Measurements from ENCODE around the gene CAMKK1. TPM values are rescaled to one million over a fixed set of nuclear protein-coding genes. Genes with fewer than 3 reads are reported as not detected.

CAMKK1 gene
- total RNA-seq, 1 donor from 2014 or later = 7.8 TPM

DNA sequence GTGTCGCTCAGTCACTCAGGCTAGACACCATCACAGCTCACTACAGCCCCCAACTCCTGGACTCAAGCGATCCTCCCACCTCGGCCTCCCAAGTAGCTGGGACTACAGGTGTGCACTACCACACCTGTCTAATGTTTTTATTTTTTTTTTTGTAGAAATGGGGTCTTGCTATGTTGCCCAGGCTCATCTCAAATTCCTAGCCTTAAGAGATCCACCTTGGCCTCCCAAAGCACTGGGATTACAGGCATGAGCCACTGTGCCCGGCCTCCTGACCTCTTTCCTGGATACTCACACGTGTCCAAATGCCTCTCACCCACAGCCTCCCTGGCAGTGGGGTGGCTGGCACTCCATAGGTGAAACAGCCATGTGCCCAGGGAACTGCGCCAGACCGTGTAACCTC is 17.5 kb downstream of the CAMKK1 start:
- Histone ChIP-seq H3K27me3 (ENCODE audit: control insufficient read depth, insufficient read depth, low read length) (no peaks in the 10 kb centered on the region), H3K4me3 (ENCODE audit: low read depth, low read length) (no peak overlapping the region), H3K36me3 (ENCODE audit: control insufficient read depth, insufficient read depth, low read length) (no peaks in the 10 kb centered on the region)
- TF ChIP-seq, protein P1, sequence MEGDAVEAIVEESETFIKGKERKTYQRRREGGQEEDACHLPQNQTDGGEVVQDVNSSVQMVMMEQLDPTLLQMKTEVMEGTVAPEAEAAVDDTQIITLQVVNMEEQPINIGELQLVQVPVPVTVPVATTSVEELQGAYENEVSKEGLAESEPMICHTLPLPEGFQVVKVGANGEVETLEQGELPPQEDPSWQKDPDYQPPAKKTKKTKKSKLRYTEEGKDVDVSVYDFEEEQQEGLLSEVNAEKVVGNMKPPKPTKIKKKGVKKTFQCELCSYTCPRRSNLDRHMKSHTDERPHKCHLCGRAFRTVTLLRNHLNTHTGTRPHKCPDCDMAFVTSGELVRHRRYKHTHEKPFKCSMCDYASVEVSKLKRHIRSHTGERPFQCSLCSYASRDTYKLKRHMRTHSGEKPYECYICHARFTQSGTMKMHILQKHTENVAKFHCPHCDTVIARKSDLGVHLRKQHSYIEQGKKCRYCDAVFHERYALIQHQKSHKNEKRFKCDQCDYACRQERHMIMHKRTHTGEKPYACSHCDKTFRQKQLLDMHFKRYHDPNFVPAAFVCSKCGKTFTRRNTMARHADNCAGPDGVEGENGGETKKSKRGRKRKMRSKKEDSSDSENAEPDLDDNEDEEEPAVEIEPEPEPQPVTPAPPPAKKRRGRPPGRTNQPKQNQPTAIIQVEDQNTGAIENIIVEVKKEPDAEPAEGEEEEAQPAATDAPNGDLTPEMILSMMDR (IDR thresholded peaks at IDR 0.05; ENCODE audit: insufficient read depth, low read length, poor library complexity, severe bottlenecking) = no peak
- no peak for DNase-seq (ENCODE audit: low read depth)

DNA sequence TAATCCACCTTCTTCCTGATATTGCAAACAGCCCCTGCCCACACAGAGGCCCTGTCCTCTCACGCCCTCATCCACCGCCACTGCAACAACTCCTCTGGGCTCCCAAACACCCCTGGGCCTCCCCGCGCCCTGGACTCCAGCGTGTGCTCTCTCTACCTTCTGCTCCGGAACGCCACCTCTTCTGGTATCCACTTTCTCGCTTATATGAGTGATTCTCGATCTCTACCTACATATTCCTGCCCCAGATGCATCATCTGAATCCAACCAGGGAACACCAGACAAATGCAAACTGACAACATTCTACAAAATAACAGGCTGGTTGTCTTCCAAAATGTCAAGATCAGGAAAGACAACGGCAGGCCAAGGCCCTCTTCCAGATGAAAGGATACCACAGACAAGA is 19.0 kb downstream of the CAMKK1 start:
- no peak for DNase-seq (ENCODE audit: low read depth)
- Histone ChIP-seq H3K27me3 (ENCODE audit: control insufficient read depth, insufficient read depth, low read length) (no peaks in the 10 kb centered on the region), H3K36me3 (ENCODE audit: control insufficient read depth, insufficient read depth, low read length) (no peaks in the 10 kb centered on the region), H3K4me3 (ENCODE audit: low read depth, low read length) (no peak overlapping the region)
- TF ChIP-seq, protein P1 (IDR thresholded peaks at IDR 0.05; ENCODE audit: insufficient read depth, low read length, poor library complexity, severe bottlenecking) = no peak

DNA sequence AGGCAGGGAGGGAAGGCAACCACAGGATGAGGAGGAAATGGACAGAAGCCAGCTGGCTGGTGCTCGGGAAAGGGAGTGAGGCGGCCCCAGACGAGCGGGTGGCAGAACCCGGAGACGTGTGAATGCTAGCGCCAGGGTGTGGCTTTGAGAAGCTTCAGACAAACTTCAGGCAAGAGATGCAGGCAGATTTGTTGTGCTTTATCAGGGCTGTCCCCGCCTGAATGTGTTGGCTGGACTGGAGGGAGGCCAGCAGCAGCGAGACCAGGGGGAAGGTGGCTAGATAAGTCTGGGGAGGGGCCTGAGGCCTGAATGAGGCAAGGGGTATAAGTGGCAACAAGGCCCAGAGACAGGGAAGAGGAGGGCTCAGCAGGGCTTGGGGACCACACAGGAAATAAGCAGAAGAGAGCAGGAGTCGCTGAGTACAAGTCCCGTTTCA is 22.0 kb downstream of the CAMKK1 start:
- Histone ChIP-seq H3K36me3 (ENCODE audit: control insufficient read depth, insufficient read depth, low read length) (no peaks in the 10 kb centered on the region), H3K27me3 (ENCODE audit: control insufficient read depth, insufficient read depth, low read length) (no peaks in the 10 kb centered on the region), H3K4me3 (ENCODE audit: low read depth, low read length) (no peak overlapping the region)
- DNase-seq (ENCODE audit: low read depth) = no peak
- TF ChIP-seq, protein P1 (IDR thresholded peaks at IDR 0.05; ENCODE audit: insufficient read depth, low read length, poor library complexity, severe bottlenecking) = no peak

DNA sequence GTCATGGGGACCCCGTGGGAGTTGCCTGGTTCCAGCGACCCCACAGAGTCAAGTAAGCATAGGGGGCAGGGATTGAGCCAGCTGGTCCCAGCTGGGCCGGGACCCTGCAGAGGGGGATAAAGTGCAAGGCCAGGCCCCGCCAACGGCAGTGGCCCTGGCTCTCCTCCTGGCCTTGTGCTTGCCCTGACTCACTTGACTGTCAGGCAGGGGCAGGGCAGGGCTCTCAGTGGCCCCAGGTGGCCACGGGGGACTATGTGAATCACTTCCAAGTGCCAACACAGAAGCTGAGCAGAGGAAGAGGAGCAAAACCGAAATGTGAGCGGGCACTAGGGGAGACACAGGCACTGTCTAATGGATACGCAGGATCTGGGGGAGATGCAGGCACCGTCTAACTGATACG is 25.2 kb downstream of the CAMKK1 start:
- no peaks in the 10 kb centered on the region for H3K36me3 ChIP-seq (ENCODE audit: control insufficient read depth, insufficient read depth, low read length)
- no peaks in the 10 kb centered on the region for H3K27me3 ChIP-seq (ENCODE audit: control insufficient read depth, insufficient read depth, low read length)
- H3K4me3 ChIP-seq (ENCODE audit: low read depth, low read length) = no peak overlapping the region
- DNase-seq (ENCODE audit: low read depth) = no peak
- TF ChIP-seq, protein P1 (IDR thresholded peaks at IDR 0.05; ENCODE audit: insufficient read depth, low read length, poor library complexity, severe bottlenecking) = no peak

DNA sequence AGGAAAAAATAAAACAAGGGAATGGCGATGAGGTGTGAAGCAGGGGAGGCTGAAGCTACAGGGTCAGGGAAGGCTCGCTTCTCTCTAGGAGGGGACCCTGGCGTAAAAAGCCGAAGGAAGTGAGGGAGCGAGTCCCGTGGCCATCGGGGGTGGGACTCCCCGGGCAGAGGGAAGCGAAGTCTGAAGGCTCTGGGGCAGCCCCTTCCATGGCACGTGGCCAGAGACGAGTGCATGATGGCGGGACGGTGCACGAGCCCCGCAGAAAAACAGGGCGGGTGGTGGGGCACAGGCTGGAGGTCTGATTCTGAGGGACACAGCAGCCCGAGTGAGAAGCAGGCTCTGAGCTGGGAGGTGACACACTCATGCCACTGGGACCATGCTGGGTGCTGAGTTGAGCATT is 25.7 kb downstream of the CAMKK1 start:
- DNase-seq (ENCODE audit: low read depth) = no peak
- Histone ChIP-seq H3K36me3 (ENCODE audit: control insufficient read depth, insufficient read depth, low read length) (no peaks in the 10 kb centered on the region), H3K4me3 (ENCODE audit: low read depth, low read length) (no peak overlapping the region), H3K27me3 (ENCODE audit: control insufficient read depth, insufficient read depth, low read length) (no peaks in the 10 kb centered on the region)
- TF ChIP-seq, protein P1 (IDR thresholded peaks at IDR 0.05; ENCODE audit: insufficient read depth, low read length, poor library complexity, severe bottlenecking) = no peak

DNA sequence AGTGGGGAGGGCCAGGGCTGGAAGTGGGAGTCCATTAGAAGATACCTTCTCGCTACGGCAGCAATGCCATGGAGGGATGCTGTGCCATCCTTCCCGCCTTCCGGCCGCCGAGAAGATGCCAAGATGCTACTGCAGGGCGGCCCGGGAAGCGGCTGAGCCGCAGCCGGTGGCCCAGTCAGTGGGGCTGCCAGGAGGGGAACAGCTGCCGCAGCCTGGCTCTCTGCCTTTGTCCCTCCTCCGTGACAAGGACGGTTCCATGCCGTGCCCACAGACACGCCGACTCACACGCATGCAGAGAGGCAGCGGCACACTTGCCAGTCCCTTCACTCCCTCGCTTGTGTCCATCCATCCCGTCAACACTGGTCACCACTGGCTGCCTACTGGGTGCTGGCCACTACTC is 26.6 kb downstream of the CAMKK1 start:
- Histone ChIP-seq H3K36me3 (ENCODE audit: control insufficient read depth, insufficient read depth, low read length) (no peaks in the 10 kb centered on the region), H3K4me3 (ENCODE audit: low read depth, low read length) (no peak overlapping the region), H3K27me3 (ENCODE audit: control insufficient read depth, insufficient read depth, low read length) (no peaks in the 10 kb centered on the region)
- no peak for DNase-seq (ENCODE audit: low read depth)
- TF ChIP-seq, protein P1 (IDR thresholded peaks at IDR 0.05; ENCODE audit: insufficient read depth, low read length, poor library complexity, severe bottlenecking) = no peak

All from kidney epithelial cell (primary cell).